ENCODE results near the gene NAV2.
"Not testable (repeated sequence)": the region's sequence is repeated elsewhere in the genome, so short reads cannot be mapped to it uniquely, and the experiment has no call there.

Gene NAV2

GRCh38 chr11:19982774-19983495, 270.3 kb downstream of the NAV2 start:
- DNase-seq, result no peak

- no peak for DNase-seq
These were observed 271.6 kb downstream of the NAV2 start for GRCh38 chr11:19984048-19984742.

GRCh38 chr11:19985111-19985510, 272.5 kb downstream of the NAV2 start:
- DNase-seq, result no peak

GRCh38 chr11:19987331-19987801, 274.7 kb downstream of the NAV2 start:
- no peak for DNase-seq

GRCh38 chr11:19988598-19988997, 276.0 kb downstream of the NAV2 start:
- no peak for DNase-seq

- DNase-seq, result no peak
These were observed 276.6 kb downstream of the NAV2 start for GRCh38 chr11:19989191-19989590.

GRCh38 chr11:19992162-19992561, 279.5 kb downstream of the NAV2 start:
- DNase-seq, result no peak

- DNase-seq, result no peak
These were observed 280.4 kb downstream of the NAV2 start for GRCh38 chr11:19992998-19993397.

- no peak for DNase-seq
These were observed 282.0 kb downstream of the NAV2 start for GRCh38 chr11:19994672-19995071.

- no peak for DNase-seq
These were observed 282.5 kb downstream of the NAV2 start for GRCh38 chr11:19995145-19995544.

GRCh38 chr11:19996571-19996970, 283.9 kb downstream of the NAV2 start:
- no peak for DNase-seq

GRCh38 chr11:20000022-20000350, 287.3 kb downstream of the NAV2 start:
- no peak for DNase-seq

GRCh38 chr11:20000351-20001134, 287.9 kb downstream of the NAV2 start:
- no peak for DNase-seq

GRCh38 chr11:20002312-20003216, 289.9 kb downstream of the NAV2 start:
- DNase-seq, result no peak

- no peak for DNase-seq
These were observed 290.7 kb downstream of the NAV2 start for GRCh38 chr11:20003351-20003750.

GRCh38 chr11:20004866-20005265, 292.2 kb downstream of the NAV2 start:
- DNase-seq, result no peak

- no peak for DNase-seq
These were observed 293.1 kb downstream of the NAV2 start for GRCh38 chr11:20005747-20006146.

- not testable (repeated sequence) for DNase-seq
These were observed 294.0 kb downstream of the NAV2 start for GRCh38 chr11:20006618-20007017.

- DNase-seq, result no peak
These were observed 294.7 kb downstream of the NAV2 start for GRCh38 chr11:20007386-20007785.

- no peak for DNase-seq
These were observed 295.7 kb downstream of the NAV2 start for GRCh38 chr11:20008190-20008870.

GRCh38 chr11:20008871-20009644, 296.4 kb downstream of the NAV2 start:
- no peak for DNase-seq
